Osteocyte (in vitro differentiated cells): ENCODE data around the gene TNFAIP2. TPM values are rescaled to one million over a fixed set of nuclear protein-coding genes. Genes with fewer than 3 reads are reported as not detected.

ENCODE experiments used
- DNase-seq: peaks from one replicate; pipeline ENCODE4 v3.0.0; 2021; ENCODE audit warnings: mixed read lengths; ENCODE audit not compliant: unreplicated experiment; ENCODE audit errors: extremely low spot score
- H3K27ac Mint-ChIP-seq: one replicate; pipeline ENCODE4 v1.8.0; 2021; ENCODE audit warnings: mild to moderate bottlenecking, mixed read lengths; ENCODE audit not compliant: unreplicated experiment
- H3K27me3 Mint-ChIP-seq: one replicate; pipeline ENCODE4 v1.8.0; 2021; ENCODE audit warnings: mixed read lengths; ENCODE audit not compliant: unreplicated experiment
- H3K36me3 Mint-ChIP-seq: one replicate; pipeline ENCODE4 v1.8.0; 2021; ENCODE audit warnings: mixed read lengths; ENCODE audit not compliant: unreplicated experiment
- H3K4me1 Mint-ChIP-seq: one replicate; pipeline ENCODE4 v1.8.0; 2021; ENCODE audit warnings: mixed read lengths; ENCODE audit not compliant: unreplicated experiment
- H3K4me3 Mint-ChIP-seq: one replicate; pipeline ENCODE4 v1.8.0; 2021; ENCODE audit warnings: mild to moderate bottlenecking, moderate library complexity, mixed read lengths; ENCODE audit not compliant: unreplicated experiment
- H3K9me3 Mint-ChIP-seq: one replicate; pipeline ENCODE4 v1.8.0; 2021; ENCODE audit warnings: mixed read lengths; ENCODE audit not compliant: unreplicated experiment
- total RNA-seq: library from RNA; stranded (reverse); gene quantifications from 2 replicates; pipeline ENCODE4 v1.2.1, GENCODE V29; 2021
- TF ChIP-seq, protein P1 (sequence below): fragments of 200-600 bp; sonication (generic); IDR thresholded peaks from 2 replicates; pipeline ENCODE4 v1.5.0; 2021; ENCODE audit warnings: antibody characterized with exemption, mild to moderate bottlenecking, moderate library complexity

The TNFAIP2 gene
- total RNA-seq, 1 donor from 2014 or later: 1.3 TPM

DNA sequence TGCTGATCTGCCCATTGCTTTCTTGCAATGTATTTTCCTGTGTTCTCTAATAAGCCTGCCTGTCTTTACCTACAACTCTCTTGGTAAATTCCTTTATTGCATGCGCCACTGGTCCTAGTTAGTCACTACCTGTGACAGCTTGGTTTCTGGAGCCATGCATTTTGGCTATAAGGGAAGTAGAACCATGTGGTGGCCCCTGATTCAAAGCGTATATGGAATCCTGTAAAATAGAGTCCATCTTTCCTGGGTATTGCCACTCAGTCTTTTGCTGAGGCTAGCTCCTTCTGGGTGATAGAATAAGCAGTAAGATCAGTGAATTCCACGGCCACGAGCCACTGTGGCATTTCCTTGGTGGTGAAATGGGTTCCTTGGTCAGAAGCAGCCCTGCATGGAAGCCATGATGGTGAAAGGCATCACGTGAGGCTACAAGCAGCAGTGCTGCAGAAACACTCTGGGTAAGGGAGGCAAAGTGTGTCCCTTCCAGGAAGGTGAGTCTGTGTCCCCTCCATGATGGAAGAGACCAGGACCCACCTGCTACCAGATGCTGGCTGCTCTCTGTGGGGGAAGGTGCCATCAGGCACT, 19.6 kb downstream of the TNFAIP2 start:
- TF ChIP-seq, protein P1, sequence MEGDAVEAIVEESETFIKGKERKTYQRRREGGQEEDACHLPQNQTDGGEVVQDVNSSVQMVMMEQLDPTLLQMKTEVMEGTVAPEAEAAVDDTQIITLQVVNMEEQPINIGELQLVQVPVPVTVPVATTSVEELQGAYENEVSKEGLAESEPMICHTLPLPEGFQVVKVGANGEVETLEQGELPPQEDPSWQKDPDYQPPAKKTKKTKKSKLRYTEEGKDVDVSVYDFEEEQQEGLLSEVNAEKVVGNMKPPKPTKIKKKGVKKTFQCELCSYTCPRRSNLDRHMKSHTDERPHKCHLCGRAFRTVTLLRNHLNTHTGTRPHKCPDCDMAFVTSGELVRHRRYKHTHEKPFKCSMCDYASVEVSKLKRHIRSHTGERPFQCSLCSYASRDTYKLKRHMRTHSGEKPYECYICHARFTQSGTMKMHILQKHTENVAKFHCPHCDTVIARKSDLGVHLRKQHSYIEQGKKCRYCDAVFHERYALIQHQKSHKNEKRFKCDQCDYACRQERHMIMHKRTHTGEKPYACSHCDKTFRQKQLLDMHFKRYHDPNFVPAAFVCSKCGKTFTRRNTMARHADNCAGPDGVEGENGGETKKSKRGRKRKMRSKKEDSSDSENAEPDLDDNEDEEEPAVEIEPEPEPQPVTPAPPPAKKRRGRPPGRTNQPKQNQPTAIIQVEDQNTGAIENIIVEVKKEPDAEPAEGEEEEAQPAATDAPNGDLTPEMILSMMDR: no peak
- no peaks in the 10 kb centered on the region for H3K36me3 Mint-ChIP-seq
- H3K27me3 Mint-ChIP-seq: peaks cover 36% of the 10 kb centered on the region
- H3K4me3 Mint-ChIP-seq: no peak overlapping the region
- DNase-seq: no peak
- peaks cover 4% of the 10 kb centered on the region for H3K4me1 Mint-ChIP-seq
- H3K27ac Mint-ChIP-seq: no peak overlapping the region
- no peaks in the 10 kb centered on the region for H3K9me3 Mint-ChIP-seq

DNA sequence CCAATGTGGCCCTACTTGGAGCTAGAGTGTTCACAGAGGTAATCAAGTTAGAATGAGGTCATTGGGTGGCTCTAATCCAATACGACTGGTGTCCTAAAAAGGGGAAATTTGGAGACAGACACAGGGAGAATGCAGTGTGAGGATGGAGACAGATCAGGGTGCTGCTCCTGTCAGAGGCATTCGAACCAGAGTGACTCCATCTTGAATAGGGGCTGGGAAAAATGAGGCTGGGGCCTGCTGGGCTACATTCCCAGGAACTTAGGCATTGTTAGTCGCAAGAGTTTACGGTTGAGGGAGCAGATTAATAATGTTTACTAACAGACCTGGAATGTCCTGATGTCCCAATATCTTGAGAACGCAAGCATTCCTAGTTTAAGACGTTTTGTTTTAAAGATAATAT, 20.2 kb downstream of the TNFAIP2 start:
- H3K9me3 Mint-ChIP-seq: no peaks in the 10 kb centered on the region
- no peak overlapping the region for H3K4me3 Mint-ChIP-seq
- H3K27ac Mint-ChIP-seq: no peak overlapping the region

DNA sequence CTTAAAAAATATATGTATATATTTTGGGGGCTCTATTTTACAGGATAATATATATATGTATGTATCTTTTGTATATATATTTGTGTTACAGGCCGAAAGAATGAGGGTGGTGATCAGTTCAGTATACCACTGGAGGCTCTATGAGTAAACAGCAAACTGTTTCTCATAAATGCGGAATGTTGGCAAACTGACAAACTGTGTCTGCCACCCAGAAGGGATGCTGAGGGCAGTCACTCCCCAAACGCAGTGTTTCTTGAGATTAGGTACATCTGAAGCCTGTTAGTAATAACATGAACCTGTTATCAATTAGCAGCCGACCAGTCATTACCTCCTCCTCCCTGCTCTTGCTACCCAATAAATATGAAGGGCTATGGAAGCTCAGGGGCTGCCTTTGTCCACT, 20.8 kb downstream of the TNFAIP2 start:
- no peak for DNase-seq
- H3K27me3 Mint-ChIP-seq: peaks cover 36% of the 10 kb centered on the region
- TF ChIP-seq, protein P1: no peak
- peaks cover 2% of the 10 kb centered on the region for H3K4me1 Mint-ChIP-seq
- H3K27ac Mint-ChIP-seq: no peak overlapping the region
- H3K9me3 Mint-ChIP-seq: no peaks in the 10 kb centered on the region
- H3K4me3 Mint-ChIP-seq: no peak overlapping the region
- no peaks in the 10 kb centered on the region for H3K36me3 Mint-ChIP-seq

More for the DNA sequence above, 20.2 kb downstream of the TNFAIP2 start:
- Mint-ChIP-seq H3K27me3 (peaks cover 36% of the 10 kb centered on the region), H3K36me3 (no peaks in the 10 kb centered on the region), H3K4me1 (peaks cover 4% of the 10 kb centered on the region)
- TF ChIP-seq, protein P1: no peak
- no peak for DNase-seq

DNA sequence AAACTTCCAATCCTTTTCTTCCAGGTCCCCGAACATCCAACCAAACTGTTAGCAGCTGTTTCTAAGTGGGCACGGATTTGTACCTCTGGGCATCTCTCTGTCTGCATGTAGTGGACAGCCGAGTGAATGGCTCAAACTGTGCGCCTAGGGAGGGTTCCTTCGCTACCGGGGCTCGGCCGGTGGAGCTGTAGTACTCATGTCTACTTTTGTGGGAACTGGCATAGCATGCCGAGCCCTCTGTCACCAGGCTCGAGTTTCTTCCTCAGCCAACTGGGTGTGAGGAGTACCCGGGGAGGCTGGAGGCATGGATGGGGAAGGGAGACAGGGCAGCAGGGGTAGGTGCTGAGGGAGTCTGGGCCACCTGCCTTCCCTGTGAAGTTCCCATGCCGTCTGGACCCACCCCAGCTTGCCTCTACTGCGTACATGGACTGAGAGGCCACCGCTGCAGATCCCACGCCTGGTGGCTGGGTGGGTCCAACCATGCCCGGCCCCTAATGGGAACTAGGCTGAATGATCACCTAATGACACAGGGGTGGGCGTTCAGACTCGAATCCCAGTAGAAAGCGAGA, 23.0 kb downstream of the TNFAIP2 start:
- DNase-seq: no peak
- peaks cover 44% of the 10 kb centered on the region for H3K27me3 Mint-ChIP-seq
- H3K36me3 Mint-ChIP-seq: no peaks in the 10 kb centered on the region
- H3K4me1 Mint-ChIP-seq: no peaks in the 10 kb centered on the region
- H3K4me3 Mint-ChIP-seq: no peak overlapping the region
- no peak overlapping the region for H3K27ac Mint-ChIP-seq
- no peaks in the 10 kb centered on the region for H3K9me3 Mint-ChIP-seq
- TF ChIP-seq, protein P1: no peak

- no peak overlapping the region for H3K4me3 Mint-ChIP-seq
- DNase-seq: no peak
- peaks cover 28% of the 10 kb centered on the region for H3K27me3 Mint-ChIP-seq
- no peaks in the 10 kb centered on the region for H3K36me3 Mint-ChIP-seq
- TF ChIP-seq, protein P1: no peak
- no peaks in the 10 kb centered on the region for H3K4me1 Mint-ChIP-seq
- no peaks in the 10 kb centered on the region for H3K9me3 Mint-ChIP-seq
- H3K27ac Mint-ChIP-seq: no peak overlapping the region
These were observed 26.3 kb downstream of the TNFAIP2 start for GRCh38 chr14:103149351-103150237.
